GM21576 (cell line): ENCODE data around the gene SLC6A12.

ENCODE experiments used
- ATAC-seq: cut with Tn5 transposase; IDR thresholded peaks from one replicate; pipeline ENCODE4 v1.9.1; 2021; ENCODE audit warnings: mild to moderate bottlenecking, moderate library complexity; ENCODE audit not compliant: unreplicated experiment

Gene SLC6A12

GRCh38 chr12:167959-168600 is 45.9 kb downstream of the SLC6A12 start:
- ATAC-seq, result no peak

DNA sequence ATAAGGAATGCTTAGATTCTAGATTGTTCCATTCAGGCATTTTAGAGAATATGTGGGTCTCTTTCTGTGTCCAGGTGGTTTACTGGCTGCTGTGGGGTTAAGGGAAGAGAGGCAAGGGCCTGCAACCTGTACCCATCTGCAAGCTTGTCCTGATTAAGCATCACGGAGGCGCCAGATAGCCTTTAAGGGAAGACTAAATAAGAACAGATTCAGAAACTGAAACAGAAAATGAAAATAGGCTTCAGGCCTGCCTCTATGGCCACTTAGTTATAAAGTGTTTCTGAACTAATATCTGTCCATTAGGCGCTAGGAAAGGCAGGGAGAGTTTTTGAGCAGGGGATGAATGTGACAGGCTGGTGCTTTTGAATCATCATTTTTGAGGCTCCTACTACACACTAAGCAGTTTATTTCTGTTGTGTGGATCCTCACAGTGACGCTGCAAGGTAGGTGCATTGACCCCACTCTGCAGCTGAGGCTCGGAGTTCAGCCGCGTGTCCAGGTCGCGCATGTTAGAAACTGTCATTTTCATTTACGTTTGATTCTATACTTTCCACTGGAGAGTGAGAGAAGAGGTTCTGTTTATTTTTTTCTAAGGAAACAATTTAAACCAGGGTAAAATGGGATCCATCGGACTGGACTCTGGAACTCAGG is 47.4 kb downstream of the SLC6A12 start:
- no peak for ATAC-seq

GRCh38 chr12:165862-166368 is 48.0 kb downstream of the SLC6A12 start:
- no peak for ATAC-seq

- no peak for ATAC-seq
Measured at GRCh38 chr12:164207-164606, 49.8 kb downstream of the SLC6A12 start.

DNA sequence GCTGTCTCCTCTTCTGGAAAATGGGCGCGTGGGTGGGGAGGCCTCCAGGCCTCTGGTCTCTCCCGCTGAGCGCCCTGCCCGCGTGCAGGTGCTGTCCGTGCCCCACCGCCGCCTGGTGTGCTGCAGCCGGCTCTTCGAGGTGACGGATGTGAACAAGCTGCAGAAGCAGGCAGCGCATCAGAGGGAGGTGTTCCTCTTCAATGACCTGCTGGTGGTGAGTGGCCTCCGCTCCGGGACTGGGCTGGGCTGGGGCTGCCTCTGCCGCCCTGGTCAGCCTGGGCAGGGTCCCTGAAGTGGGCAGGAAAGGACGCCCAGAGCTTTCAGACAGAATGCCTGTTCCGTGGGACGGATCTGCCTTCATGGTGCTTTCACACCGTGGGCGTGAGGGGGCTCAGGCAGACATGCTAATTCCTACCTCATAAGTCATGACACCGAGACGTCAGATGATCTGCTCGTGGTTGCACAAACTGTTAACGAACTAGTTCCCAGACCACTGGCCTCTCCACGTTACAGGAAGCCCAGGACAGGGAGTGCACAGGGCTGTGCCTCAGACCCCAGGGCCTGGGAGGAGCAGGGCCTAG is 50.5 kb downstream of the SLC6A12 start:
- ATAC-seq, result no peak

DNA sequence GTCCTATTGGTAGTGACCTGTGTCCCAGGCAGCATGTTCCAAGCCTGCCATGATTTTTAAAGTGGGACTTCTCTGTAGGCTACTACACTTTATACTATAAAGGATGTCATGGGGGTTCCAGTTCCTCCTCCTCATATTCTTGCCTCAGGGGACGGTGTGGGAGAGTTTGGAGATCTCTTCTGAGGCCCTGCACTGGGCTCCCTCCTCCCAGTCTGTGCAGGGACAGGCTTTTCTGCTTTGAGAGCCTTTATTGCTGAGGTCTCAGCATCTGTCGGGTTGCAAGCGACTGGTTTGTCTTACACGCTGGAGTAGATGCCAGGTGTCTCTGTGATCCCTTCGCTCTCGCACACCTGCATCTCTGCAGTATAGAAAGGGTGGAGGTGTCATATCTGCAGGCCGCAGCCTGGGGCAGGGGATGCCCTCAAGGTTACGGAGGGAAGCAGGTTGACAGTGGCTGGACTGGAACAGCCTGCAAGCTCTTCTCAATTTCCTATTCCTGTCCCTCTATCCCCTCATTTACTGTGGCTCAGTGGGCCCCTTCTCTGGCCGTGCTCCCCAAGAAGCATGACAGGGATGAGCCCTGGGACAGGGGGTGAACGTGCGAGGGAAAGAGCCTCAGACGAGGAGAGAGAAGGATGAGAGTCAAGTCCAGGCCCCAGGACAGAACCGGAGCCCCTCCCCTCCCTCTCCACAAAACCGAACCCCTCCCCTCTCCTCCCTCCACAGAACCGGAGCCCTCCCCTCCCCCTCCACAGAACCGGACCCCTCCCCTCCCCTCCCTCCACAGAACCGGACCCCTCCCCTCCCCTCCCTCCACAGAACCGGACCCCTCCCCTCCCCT is 51.3 kb downstream of the SLC6A12 start:
- ATAC-seq, result no peak

- no peak for ATAC-seq
Measured at GRCh38 chr12:161823-162222, 52.1 kb downstream of the SLC6A12 start.

DNA sequence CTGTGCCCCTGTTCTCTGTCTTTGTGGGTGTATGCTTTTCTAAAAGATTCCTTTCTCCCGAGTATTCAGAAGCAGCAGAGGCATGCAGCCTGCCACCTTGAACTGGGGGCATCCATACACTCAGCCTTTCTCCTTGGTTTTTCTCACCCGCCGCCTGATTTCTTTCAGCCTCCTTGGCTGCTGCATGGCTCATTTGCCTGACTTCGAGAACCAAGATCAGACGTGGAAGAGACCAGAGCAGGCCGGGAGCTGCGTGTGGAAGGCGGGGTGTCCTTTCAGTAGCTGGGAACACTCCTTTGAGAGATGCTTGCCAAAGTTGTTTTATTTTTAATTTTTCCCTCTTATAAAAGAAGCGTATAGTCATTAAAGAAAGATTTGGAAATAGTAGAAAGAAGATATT is 53.1 kb downstream of the SLC6A12 start:
- no peak for ATAC-seq

DNA sequence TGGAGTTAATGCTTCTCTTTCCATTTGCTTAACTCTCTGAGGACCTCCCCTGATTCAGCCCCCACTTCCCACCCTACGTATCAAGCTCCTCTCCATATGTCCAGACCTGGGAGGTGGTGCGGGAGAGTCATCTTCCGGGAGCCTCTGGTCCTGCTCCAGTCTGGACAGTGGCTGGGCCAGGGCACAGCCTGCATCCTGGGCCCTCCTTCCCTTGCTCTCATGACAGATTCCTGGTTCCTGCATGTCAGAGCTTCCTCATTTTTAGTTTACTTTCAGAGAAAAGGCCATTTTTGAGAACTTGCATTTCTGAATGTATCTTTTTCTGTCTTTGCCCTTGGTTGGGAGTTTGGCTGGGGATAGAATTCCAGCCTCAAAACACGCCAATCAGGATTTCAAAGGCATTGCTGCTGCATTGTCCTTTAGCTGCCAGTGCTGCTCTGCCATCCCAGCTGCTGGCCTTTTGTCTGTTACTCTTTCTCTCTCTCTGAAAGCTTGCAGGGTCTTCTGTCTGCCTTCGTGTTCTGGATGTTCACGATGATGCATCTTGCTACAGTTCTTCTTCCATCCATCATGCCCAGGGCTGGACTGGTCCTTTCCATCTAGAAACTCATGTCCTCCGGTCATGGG is 54.7 kb downstream of the SLC6A12 start:
- ATAC-seq, result no peak

DNA sequence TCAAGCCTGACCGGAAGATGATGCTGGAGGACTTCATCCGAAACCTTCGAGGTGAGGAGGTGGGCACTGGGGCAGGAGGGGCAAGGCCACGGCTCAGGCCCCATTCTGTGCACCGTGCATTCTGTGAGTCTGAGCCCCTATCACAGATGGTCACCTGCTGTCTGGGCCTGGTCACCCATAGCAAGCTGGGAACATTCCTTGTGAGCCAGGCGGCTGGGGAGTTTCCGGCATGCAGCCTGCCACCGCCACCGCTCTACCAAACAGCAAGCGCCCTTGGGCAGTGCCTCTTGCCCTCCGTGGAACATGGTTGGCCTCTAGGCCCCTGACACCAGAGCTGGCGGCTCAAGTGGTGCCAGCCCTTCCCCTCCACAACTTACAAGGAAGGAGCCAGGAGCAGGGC is 56.3 kb downstream of the SLC6A12 start:
- ATAC-seq, result no peak

GRCh38 chr12:156945-157344 is 57.0 kb downstream of the SLC6A12 start:
- no peak for ATAC-seq

DNA sequence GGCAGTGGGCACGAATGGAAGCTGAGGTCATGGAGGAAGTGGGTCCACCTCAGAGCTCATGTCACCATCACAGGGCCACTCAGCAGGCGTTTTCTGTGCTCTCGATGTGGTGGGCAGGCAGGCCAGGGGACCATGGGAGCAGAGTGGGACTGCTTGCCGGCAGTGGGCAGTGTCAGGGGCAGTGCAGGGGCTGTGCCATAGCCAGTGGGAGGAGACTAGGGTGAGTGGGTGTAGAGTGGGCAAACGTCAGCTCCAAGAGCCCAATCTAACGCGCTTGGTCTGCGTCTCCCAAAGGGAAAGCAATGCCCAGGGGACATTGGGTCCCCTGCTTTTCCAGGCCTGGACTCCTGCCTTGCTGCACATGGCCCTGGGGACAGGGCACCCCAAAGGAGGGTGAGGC is 58.3 kb downstream of the SLC6A12 start:
- ATAC-seq, result no peak

- ATAC-seq, result no peak
Measured at GRCh38 chr12:155006-155405, 59.0 kb downstream of the SLC6A12 start.

DNA sequence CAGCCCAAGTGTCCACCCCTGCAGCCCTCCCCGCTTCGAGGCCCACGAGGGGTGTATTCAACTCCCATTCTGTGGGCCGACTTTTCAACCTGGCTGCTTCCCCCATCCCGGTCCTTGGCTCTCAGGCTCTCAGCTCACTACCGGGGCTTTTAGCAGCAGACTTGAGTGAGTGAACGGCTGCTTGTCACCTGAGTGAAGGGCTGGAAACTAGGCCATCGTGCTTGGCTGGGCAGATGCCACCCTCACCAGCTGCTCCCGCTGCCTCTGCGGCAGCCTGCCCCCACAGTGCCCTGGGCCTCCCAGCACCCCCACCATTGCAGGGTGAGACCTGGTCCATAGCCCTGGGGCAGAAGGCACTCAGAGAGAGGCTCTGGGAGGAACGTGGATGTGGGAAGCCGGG is 59.9 kb downstream of the SLC6A12 start:
- ATAC-seq, result no peak

GRCh38 chr12:153080-153746 is 60.7 kb downstream of the SLC6A12 start:
- ATAC-seq, result no peak

GRCh38 chr12:152440-152839 is 61.5 kb downstream of the SLC6A12 start:
- no peak for ATAC-seq

DNA sequence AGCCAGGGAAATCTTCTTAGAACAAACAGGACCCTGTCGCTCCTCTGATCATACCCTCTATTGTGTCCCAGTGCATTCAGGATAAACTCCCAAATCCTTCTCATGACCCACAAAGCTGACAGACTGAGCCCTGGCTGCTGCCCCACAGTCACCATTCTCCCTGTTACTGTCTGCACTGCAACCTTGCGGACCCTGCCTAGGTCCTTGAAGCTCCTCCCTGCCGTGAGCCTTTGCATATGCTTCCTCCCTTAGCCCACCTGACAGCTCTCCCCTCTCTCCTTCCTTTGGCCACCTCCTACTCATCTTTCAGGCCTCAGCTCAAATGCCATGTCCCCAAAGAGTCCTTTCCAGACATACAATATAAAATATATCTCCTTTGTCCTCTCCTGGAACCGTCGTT is 62.4 kb downstream of the SLC6A12 start:
- ATAC-seq, result no peak

DNA sequence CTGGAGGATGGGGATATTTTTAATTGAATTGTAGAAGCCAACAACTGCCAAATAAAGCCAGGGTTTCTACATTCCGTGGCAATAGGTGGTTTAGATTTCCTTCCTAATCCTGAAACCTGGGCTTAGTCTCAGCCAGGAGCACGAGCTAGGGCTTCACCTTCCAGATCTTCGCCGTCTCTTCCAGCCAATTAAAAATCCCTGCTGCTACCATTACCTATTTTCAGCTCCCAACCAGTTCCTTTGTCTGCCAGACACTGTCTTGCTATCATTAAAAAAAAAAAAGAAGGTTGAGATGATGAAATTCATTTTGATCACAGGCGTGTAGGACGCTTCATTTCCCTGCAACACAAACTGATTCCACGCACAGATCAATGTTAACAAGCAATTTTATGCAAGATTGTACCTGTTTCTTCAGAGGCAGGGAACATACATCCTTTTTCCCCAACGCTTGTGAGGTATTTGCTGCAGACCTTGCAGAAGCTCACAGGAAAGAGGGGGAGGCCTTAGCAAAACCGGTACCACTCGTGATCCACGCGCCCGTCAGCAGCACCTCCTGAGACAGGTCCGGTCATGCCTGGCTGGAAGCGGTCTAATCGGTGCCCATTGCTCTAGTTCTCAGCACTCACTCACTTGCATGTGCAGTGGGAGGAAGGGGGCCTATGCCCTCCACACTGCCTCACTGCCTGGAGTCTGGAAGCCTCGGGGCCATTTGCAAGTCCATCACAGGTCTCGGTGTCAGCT is 65.1 kb downstream of the SLC6A12 start:
- ATAC-seq, result no peak

DNA sequence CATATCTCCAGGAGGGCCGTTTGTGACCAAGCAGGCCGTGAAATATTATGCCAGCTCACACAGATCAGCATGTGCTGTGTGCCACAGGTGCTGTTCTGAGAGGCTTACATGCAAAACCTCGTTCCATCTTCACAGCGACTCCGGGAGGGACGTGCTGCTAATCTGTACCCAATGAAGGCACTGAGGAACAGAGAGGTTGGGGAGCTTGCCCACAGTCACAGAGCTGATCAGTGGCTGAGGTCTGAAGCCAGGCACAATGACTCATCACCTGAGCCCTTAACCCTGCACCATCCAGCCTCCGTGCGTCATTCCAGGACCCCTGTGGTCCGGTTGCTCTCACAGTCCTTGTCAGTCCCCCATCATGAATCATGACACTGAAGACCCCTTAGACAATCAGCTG is 66.7 kb downstream of the SLC6A12 start:
- ATAC-seq, result no peak
